A204.1 (cell line): ENCODE data around the gene ZNF3.
"Not testable (repeated sequence)": the region's sequence is repeated elsewhere in the genome, so short reads cannot be mapped to it uniquely, and the experiment has no call there.

Source experiments
- FAIRE-seq: peaks from 2 replicates; lab custom pipeline; 2012; peaks lifted over from hg19 to GRCh38; lab: Jason Lieb, UNC

ZNF3 gene

GRCh38 chr7:100081535-100082102, at the start of gene ZNF3:
Gene ZNF3, minus strand, starts transcription at chr7:100081723. Its CDS starts 4,366 bp downstream, at chr7:100077357.
- peak; percentile 98 for FAIRE-seq

DNA sequence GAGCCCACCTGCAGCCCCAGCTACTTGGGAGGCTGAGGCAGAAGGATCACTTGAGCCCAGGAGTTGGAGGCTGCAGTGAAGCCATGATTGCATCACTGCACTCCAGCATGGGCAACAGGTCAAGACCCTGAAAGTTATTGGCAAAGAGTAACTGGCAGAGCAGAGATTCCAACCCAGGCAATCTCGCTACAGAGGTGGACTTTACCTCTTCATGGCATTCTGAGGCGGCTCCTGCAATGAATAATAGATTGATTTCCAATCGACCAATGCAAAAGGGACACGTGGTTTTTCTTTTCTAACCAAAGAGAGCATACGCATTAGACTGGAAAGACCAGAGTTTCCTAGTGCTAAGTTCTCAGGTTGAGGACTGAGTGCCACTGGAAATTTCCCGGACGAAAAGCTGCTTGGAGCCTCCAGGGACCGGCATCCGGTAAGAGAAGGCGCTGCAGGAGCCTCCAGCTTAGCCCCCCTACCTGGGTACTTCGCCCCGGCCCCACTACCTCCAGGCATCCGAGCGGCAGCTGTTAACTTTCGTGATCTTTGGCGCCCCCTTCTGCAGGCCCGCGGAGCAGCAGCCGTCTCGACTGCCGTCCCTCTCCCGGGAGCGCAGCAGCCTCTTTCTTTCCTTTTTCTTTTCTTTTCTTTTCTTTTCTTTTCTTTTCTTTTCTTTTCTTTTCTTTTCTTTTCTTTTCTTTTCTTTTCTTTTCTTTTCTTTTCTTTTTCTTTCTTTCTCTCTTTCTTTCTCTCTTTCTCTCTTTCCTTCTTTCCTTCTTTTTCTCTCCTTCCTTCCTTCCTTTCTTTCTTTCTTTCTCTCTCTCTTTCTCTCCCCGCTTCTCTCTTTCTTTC, 49.3 kb upstream of the ZNF3 start:
- FAIRE-seq, result no peak

- not testable (repeated sequence) for FAIRE-seq
Observed at GRCh38 chr7:100130220-100130607, 48.7 kb upstream of the ZNF3 start.

GRCh38 chr7:100128637-100128963, 47.1 kb upstream of the ZNF3 start:
- FAIRE-seq, result no peak

DNA sequence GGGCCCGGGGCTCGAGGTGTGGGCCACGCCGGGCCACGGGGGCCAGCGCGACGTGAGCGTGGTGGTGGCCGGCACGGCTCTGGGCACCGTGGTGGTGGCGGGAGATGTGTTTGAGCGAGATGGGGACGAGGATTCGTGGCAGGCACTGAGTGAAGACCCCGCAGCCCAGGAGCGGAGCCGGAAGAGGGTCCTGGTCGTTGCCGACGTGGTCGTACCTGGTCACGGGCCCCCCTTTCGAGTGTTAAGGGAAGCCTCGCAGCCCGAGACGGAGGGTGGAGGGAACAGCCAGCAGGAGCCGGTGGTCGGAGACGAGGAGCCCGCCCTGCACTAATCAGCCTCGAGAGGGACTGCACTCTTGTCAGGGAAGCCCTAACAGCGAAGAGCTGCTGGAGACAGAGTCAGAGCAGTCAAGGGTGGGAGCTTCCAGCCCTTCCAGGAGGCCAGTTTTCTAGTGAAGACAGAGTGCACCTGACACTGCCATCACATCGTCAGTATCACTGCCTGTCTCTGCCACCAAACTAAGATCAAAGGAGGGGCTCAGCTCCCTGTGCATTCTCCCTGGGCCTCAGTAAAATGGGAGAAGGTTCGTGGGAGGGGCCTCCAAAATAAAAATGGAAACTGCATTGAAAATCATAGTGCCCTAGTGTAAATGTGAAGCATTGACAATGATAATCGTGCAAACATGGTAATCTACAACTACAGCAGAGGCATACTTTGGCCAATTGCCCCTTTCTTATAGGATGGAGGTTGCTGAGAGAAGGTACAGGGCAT, 46.5 kb upstream of the ZNF3 start:
- no peak for FAIRE-seq

DNA sequence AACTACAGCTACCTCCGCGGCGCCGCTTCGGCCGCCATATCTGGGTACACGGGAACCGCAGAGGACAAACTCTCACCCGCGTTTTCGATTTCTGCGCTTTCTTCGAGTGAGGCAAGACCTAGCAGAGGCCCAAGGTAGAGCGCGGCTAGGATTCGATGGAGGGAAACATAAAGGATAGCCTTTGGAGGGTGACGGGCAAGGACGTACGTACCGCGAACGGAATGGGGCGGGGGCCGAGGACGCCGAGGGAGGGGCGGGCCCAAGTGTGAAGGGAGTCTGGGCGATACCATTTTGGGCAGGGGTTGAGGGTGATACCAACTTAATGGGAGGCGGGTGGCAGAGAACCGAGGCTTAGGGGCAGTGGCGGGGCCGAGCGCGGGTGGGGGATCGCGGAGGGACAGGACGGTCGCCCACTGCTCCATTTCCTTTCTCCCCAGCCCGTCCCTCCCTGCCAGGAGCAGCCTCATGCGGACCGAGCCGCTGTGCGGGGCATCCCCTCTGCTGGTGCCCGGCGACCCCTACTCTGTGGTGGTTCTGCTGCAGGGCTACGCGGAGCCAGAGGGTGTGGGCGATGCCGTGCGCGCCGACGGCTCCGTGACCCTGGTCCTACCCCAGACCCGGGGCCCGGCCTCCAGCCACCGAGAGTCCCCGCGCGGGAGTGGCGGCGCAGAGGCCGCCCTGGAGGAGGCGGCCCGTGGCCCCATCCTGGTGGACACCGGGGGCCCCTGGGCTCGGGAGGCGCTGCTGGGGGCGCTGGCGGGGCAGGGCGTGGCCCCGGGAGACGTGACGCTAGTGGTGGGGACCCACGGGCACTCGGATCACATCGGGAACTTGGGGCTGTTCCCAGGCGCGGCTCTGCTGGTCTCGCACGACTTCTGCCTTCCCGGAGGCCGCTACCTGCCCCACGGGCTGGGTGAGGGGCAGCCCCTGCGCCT, 45.7 kb upstream of the ZNF3 start, which contains the start of gene MBLAC1:
MBLAC1 (plus strand) TSS at position 37 of the 935 bp plus-strand sequence; CDS start at position 466, 429 bp downstream.
- FAIRE-seq, result no peak

DNA sequence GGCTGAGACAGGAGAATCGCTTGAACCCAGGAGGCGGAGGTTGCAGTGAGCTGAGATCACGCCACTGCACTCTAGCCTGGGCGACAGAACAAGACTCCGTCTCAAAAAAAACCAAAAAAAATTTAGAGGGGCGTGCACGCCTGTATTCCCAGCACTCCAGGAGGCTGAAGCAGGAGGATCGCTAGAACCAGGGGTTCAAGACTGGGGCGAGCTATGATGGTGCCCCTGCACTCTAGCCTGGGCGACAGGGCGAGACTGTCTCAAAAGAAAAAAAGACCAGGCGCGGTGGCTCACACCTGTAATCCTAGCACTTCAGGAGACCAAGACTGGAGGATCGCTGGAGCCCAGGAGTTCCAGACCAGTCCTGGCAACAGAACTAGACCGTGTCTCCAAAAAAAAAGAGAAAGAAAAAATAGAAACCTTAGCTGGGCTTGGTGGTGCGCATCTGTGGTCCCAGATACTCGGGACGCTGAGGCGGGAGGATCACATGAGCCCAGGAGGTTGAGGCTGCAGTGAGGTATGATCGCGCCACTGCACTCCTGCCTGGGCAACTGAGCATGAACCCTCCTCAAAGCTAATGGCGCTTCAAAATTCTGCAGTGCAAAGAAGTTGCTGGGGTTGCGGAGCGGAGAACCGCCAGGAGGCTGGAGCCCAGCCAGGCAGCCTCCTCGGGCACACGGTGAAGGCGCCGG, 44.9 kb upstream of the ZNF3 start:
- no peak for FAIRE-seq

- no peak for FAIRE-seq
Observed at GRCh38 chr7:100124301-100125230, 43.0 kb upstream of the ZNF3 start.

DNA sequence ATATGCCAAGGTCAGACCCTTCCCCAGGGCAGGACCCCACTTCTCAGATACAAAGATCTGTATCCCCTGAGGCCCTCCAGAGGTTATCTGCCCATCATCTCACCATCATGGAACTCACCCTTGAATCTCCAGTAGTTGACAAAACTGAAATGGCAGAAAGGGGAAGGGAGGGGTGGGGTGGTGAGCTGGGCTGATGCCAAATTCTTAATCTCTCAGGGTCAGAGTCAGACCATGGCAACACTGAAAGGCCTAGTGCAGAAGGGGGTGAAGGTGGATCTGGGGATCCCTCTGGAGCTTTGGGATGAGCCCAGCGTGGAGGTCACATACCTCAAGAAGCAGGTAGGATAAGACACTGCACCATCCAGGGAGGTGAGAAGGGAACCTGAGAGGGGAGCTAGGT, 41.0 kb upstream of the ZNF3 start:
- FAIRE-seq, result no peak

GRCh38 chr7:100122067-100122466, 40.5 kb upstream of the ZNF3 start:
- no peak for FAIRE-seq

DNA sequence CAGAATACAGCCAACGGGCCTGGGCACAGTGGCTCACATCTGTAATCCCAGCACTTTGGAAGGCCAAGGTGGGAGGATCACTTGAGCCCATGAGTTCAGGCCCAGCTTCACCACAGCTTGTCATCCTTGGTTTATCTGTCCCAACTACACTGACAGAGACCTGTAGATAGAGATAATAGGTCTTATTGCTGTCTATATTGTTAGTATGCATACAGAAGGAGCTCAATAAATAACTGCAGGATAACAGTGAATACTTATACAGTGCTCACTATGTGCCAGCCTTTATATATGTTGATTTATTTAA, 39.2 kb upstream of the ZNF3 start:
- FAIRE-seq, result no peak

DNA sequence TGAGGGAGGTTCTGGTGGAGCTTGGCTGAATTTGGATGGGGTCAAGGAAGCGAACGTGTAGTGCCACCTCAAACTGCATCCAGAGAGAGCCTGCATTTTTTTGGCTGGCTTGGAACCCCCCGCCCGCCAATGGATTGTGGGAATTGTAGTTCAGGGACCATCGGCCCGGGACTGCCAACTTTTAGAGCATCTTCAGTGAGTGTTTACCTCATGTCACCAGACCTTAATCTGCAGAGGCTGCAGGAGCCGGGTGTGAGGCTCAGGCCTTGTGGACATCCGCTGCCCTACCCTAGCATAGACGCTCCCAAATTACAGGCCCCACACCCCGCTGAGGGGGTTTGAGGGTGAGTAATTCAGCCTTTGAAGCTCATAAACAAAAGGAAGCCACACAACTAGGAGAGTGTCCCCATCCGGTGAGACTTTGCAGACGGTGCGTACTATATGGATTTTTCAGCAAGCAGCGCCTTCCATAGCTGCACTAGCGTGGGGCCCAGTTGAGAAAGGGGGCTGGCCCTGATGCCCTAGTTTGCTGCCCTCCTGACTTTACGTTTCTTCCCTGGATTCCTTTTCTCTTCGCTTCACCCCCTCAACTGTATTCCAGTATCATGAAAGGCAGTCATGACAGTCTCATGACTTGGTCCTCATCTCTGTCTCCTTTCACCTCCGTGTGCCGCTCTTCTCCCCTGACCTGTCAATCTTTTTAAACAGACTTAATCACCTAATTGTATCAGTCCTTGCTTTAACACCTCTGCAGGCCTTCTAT, 38.6 kb upstream of the ZNF3 start:
- FAIRE-seq, result no peak

DNA sequence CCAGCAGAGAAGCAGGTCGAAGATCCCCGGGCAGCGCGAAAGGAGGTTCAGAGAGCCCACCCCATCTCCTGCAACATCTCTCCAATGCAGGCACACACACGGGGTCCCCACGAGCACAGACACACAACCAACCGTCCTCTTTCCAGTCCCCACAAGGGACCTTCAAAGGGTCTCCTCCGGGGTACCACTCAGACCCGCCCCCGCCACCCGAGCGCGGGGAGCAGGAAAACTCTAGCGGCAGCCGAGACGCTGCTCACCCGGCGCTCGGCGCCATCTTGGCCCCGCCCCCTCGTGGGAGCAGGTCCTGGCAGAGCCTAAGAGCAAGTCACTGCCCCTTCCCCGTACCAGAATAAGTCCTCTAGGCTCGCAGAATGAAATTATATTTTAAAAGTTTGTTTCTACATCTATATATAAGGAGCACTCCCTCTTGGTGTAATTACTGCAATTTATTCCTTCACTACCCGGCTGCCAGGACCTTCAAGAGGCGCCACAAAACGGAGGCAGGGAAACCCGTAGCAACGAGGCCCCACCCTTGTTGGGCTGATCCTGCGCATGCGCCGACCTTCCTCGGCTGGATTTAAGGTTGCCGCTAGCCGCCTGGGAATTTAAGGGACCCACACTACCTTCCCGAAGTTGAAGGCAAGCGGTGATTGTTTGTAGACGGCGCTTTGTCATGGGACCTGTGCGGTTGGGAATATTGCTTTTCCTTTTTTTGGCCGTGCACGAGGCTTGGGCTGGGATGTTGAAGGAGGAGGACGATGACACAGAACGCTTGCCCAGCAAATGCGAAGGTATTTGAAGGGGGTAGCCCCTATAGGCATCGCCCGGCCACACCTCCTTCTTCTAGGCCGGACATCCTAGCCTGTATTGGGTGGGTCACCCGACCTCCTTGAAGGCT, 37.8 kb upstream of the ZNF3 start, which contains the start of the genes CNPY4 and TAF6:
CNPY4 (plus strand) TSS at position 563 of the 898 bp plus-strand sequence; CDS start at position 674, 111 bp downstream.
TAF6 (minus strand) TSS at position 287 of the 898 bp plus-strand sequence. CDS start 5,149 bp downstream, outside the sequence.
- peak; percentile 78 for FAIRE-seq

DNA sequence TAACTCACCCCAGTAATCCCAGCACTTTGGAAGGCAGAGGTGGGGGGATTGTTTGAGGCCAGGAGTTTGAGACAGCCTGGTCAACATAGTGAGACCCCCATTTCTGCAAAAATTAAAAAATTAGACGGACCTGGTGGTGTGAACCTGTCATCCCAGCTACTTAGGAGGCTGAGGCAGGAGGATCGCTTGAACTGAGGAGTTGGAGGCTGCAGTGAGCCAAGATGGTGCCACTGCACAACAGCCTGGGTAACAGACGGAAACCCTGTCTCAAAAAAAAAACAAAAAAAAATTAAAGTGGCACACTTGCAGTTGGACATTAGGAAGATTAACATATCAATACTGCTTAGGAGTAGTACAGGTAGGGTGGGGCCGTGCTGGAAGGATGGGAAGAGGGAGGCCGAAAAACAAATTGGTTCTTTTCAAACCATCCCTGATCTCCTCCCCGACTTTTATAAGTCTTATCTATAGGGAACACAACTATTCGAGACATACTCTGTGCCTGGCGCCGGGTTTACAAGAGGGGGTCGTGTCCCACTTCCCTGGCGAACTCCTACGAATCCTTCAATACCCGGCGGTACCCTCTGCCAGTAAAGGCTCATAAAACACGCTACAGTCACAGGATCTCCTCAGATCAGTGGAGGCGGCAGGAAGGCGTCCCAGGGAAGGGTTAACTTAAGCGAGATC, 37.0 kb upstream of the ZNF3 start:
- no peak for FAIRE-seq

GRCh38 chr7:100115026-100115425, 33.5 kb upstream of the ZNF3 start:
- FAIRE-seq, result no peak

DNA sequence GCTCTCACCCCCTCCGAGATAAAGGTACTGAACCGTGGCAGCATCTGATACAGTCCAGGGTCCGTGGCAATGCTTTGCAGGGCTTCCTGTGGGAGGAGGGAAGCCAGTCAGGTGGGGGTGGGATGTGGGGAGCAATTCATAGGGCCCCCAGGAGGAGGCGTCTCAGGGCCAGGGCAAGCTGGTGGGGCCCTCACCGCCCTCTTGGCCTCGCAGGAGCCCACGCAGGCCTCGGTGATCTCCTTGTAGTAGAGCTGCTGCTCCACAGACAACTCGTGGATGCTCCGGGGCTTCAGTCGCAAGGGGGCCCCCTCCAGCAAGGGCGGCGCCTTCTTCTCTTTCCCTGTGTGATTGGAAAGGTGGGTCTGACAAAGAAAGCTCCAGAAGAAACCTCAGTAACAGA, 30.4 kb upstream of the ZNF3 start:
- no peak for FAIRE-seq

- no peak for FAIRE-seq
Observed at GRCh38 chr7:100111156-100111555, 29.6 kb upstream of the ZNF3 start.
